T-helper 2 cell (primary cell): ENCODE measurements around the gene MYRF.

ENCODE experiments used
- DNase-seq, 5 experiments: peaks; one replicate each; pipeline versions ENCODE4 v3.0.0 to v3.0.0-alpha.2; 2012 to 2022

Gene MYRF

GRCh38 chr11:61795876-61796526 is 43.6 kb downstream of the MYRF start:
- DNase-seq = no peak

GRCh38 chr11:61797263-61797944 is 45.0 kb downstream of the MYRF start:
- peak in 4 of 5 experiments; percentile 36 to 79 (median 55) for DNase-seq

GRCh38 chr11:61799665-61800284 is 47.3 kb downstream of the MYRF start:
- DNase-seq = no peak

- no peak for DNase-seq
These were observed 48.2 kb downstream of the MYRF start for GRCh38 chr11:61800331-61801281.

GRCh38 chr11:61802605-61803004 is 50.2 kb downstream of the MYRF start:
- no peak for DNase-seq

- no peak for DNase-seq
These were observed 51.6 kb downstream of the MYRF start for GRCh38 chr11:61803889-61804647.

- DNase-seq = no peak
These were observed 52.7 kb downstream of the MYRF start for GRCh38 chr11:61805146-61805545.

- no peak for DNase-seq
These were observed 54.3 kb downstream of the MYRF start for GRCh38 chr11:61806785-61807184.

- no peak for DNase-seq
These were observed 58.3 kb downstream of the MYRF start for GRCh38 chr11:61810671-61811175.

GRCh38 chr11:61811831-61812230 is 59.4 kb downstream of the MYRF start:
- DNase-seq = no peak

- peak in 1 of 5 experiments; percentile 13 for DNase-seq
These were observed 60.4 kb downstream of the MYRF start for GRCh38 chr11:61812736-61813411.

- peak in 1 of 5 experiments; percentile 75 for DNase-seq
These were observed 62.0 kb downstream of the MYRF start for GRCh38 chr11:61814247-61814957.

- DNase-seq = peak in 1 of 5 experiments; percentile 75
These were observed 62.7 kb downstream of the MYRF start for GRCh38 chr11:61814958-61815789.

- DNase-seq = peak in 4 of 5 experiments; percentile 30 to 81 (median 34)
These were observed 63.6 kb downstream of the MYRF start for GRCh38 chr11:61815790-61816735.

- peak; percentile 44 to 93 (median 58) for DNase-seq
These were observed 64.5 kb downstream of the MYRF start, which contains the start of gene FADS1 for GRCh38 chr11:61816736-61817455. TSS of gene FADS1 (minus strand) at chr11:61817003. CDS start at chr11:61816929, 74 bp downstream.

- DNase-seq = no peak
These were observed 65.2 kb downstream of the MYRF start for GRCh38 chr11:61817471-61818202.

GRCh38 chr11:61820174-61820573 is 67.7 kb downstream of the MYRF start:
- no peak for DNase-seq
